Neural crest cell (in vitro differentiated cells): Measurements from ENCODE around the gene SLC47A2. TPM values are rescaled to one million over a fixed set of nuclear protein-coding genes. Genes with fewer than 3 reads are reported as not detected.

Experiments used
- DNase-seq: peaks from one replicate; pipeline ENCODE4 v3.0.0; 2021; ENCODE audit warnings: low read depth, mixed read lengths, low spot score
- H3K27ac Mint-ChIP-seq: one replicate; pipeline ENCODE4 v1.8.0; 2021; ENCODE audit warnings: mild to moderate bottlenecking, mixed read lengths; ENCODE audit not compliant: unreplicated experiment
- H3K27me3 Mint-ChIP-seq: 2 replicates; pipeline ENCODE4 v1.8.0; 2021; ENCODE audit warnings: low read depth, mild to moderate bottlenecking, mixed read lengths
- H3K36me3 Mint-ChIP-seq: 2 replicates; pipeline ENCODE4 v1.8.0; 2021; ENCODE audit warnings: low read depth, mild to moderate bottlenecking, mixed read lengths
- H3K4me1 Mint-ChIP-seq: 2 replicates; pipeline ENCODE4 v1.8.0; 2021; ENCODE audit warnings: mixed read lengths
- H3K4me3 Mint-ChIP-seq: one replicate; pipeline ENCODE4 v1.8.0; 2021; ENCODE audit warnings: mild to moderate bottlenecking, mixed read lengths
- H3K9me3 Mint-ChIP-seq: 2 replicates; pipeline ENCODE4 v1.8.0; 2021; ENCODE audit warnings: mixed read lengths
- total RNA-seq: library from RNA; stranded (reverse); gene quantifications from 2 replicates; pipeline ENCODE4 v1.2.1, GENCODE V29; 2021
- TF ChIP-seq, protein P1 (sequence below): fragments of 200-600 bp; sonication (generic); conservative IDR thresholded peaks from 2 replicates; pipeline ENCODE4 v1.5.0; 2021; ENCODE audit warnings: antibody characterized with exemption, mild to moderate bottlenecking

Gene SLC47A2
- total RNA-seq, 1 donor from 2014 or later: not detected

- Mint-ChIP-seq H3K27me3 (no peaks in the 10 kb centered on the region), H3K9me3 (no peaks in the 10 kb centered on the region), H3K27ac (no peak overlapping the region), H3K4me1 (no peaks in the 10 kb centered on the region), H3K4me3 (no peak overlapping the region), H3K36me3 (no peaks in the 10 kb centered on the region)
- TF ChIP-seq, protein P1, sequence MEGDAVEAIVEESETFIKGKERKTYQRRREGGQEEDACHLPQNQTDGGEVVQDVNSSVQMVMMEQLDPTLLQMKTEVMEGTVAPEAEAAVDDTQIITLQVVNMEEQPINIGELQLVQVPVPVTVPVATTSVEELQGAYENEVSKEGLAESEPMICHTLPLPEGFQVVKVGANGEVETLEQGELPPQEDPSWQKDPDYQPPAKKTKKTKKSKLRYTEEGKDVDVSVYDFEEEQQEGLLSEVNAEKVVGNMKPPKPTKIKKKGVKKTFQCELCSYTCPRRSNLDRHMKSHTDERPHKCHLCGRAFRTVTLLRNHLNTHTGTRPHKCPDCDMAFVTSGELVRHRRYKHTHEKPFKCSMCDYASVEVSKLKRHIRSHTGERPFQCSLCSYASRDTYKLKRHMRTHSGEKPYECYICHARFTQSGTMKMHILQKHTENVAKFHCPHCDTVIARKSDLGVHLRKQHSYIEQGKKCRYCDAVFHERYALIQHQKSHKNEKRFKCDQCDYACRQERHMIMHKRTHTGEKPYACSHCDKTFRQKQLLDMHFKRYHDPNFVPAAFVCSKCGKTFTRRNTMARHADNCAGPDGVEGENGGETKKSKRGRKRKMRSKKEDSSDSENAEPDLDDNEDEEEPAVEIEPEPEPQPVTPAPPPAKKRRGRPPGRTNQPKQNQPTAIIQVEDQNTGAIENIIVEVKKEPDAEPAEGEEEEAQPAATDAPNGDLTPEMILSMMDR: no peak
- no peak for DNase-seq
These were observed 23.1 kb upstream of the SLC47A2 start for GRCh38 chr17:19739241-19740201.

DNA sequence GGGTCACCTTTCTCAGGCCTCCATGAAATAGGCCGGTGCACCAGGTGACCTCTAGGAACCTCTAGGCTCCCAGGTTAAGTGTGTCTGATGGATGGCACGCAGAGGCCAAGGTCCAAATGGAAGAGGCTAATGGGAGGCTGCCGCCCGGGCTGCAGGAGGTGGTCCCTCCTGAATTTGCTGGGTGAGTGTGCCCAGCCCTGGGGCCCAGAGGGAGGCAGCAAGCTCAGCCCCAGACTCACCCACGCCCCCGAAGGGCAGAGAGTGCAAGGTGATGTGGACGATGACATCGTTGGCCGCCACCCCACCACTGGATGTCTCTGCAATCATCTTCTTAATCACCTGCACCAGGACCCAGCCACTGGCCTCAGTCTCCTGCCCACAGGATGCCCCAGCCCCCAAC lies 22.4 kb upstream of the SLC47A2 start:
- TF ChIP-seq, protein P1: no peak
- Mint-ChIP-seq H3K9me3 (no peaks in the 10 kb centered on the region), H3K4me3 (no peak overlapping the region)

DNA sequence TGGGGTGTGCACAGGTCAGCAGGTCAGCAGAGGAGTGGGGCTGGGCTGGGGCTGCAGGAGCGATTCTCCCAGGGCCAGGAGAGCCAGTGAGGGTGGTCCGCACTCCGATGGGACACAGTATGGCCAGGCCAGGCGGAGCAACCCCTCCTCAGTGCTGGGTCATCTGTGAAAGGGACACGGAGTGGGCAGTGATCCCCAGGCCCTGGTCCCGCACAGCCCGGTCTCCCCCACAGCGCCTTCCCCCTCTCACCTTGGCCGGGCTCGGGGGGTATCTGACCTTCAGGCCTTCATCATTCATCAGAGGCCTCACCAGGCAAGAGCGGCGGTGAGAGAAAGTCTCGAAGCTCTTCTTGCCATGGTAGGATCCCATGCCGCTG lies 21.7 kb upstream of the SLC47A2 start:
- TF ChIP-seq, protein P1: no peak
- H3K4me3 Mint-ChIP-seq: no peak overlapping the region
- H3K27ac Mint-ChIP-seq: peak overlapping the region; percentile 14
- no peak for DNase-seq
- H3K27me3 Mint-ChIP-seq: no peaks in the 10 kb centered on the region
- no peaks in the 10 kb centered on the region for H3K4me1 Mint-ChIP-seq
- H3K9me3 Mint-ChIP-seq: no peaks in the 10 kb centered on the region
- H3K36me3 Mint-ChIP-seq: no peaks in the 10 kb centered on the region

More for the DNA sequence above, 22.4 kb upstream of the SLC47A2 start:
- DNase-seq: no peak
- Mint-ChIP-seq H3K27me3 (no peaks in the 10 kb centered on the region), H3K36me3 (no peaks in the 10 kb centered on the region), H3K27ac (no peak overlapping the region), H3K4me1 (no peaks in the 10 kb centered on the region)

- Mint-ChIP-seq H3K4me1 (no peaks in the 10 kb centered on the region), H3K9me3 (no peaks in the 10 kb centered on the region), H3K27ac (peak overlapping the region; percentile 14), H3K4me3 (no peak overlapping the region), H3K36me3 (no peaks in the 10 kb centered on the region), H3K27me3 (no peaks in the 10 kb centered on the region)
- TF ChIP-seq, protein P1: no peak
- no peak for DNase-seq
These were observed 21.1 kb upstream of the SLC47A2 start for GRCh38 chr17:19737305-19738072.

GRCh38 chr17:19736071-19736470 lies 19.7 kb upstream of the SLC47A2 start:
- DNase-seq: no peak
- no peaks in the 10 kb centered on the region for H3K4me1 Mint-ChIP-seq
- TF ChIP-seq, protein P1: no peak
- H3K27me3 Mint-ChIP-seq: no peaks in the 10 kb centered on the region
- H3K4me3 Mint-ChIP-seq: no peak overlapping the region
- no peaks in the 10 kb centered on the region for H3K9me3 Mint-ChIP-seq
- H3K36me3 Mint-ChIP-seq: no peaks in the 10 kb centered on the region
- no peak overlapping the region for H3K27ac Mint-ChIP-seq
